Astrocyte of the spinal cord (primary cell): Measurements from ENCODE around the gene PCBP3.

Experiments
- DNase-seq: peaks from one replicate; pipeline ENCODE4 v3.0.0; 2011; ENCODE audit warnings: low read depth, low spot score
- H3K4me3 ChIP-seq: 2 replicates; pipeline ENCODE4 v1.5.1; 2011; ENCODE audit warnings: low read depth, mild to moderate bottlenecking, low read length, moderate library complexity
- CTCF ChIP-seq: IDR thresholded peaks from 2 replicates; pipeline ENCODE4 v1.5.1; 2012; ENCODE audit warnings: low read depth, mild to moderate bottlenecking, low read length, inconsistent platforms
- in situ Hi-C: cut with HindIII; loops from 2 replicates; pipeline ENCODE4 v1.10.0; 2017; ENCODE audit warnings: low sequenced_read_pairs

The PCBP3 gene

GRCh38 chr21:45870421-45870820 lies 226.9 kb downstream of the PCBP3 start:
- DNase-seq, result no peak
- in situ Hi-C loops, result no loop called here
- no peak overlapping the region for H3K4me3 ChIP-seq
- no peak for TF ChIP-seq CTCF

- no peak overlapping the region for H3K4me3 ChIP-seq
- no peak for TF ChIP-seq CTCF
- in situ Hi-C loops, result no loop called here
- no peak for DNase-seq
Observed at GRCh38 chr21:45870851-45871615, 227.5 kb downstream of the PCBP3 start.

- no peak for TF ChIP-seq CTCF
- no peak for DNase-seq
- in situ Hi-C loops, result no loop called here
- no peak overlapping the region for H3K4me3 ChIP-seq
Observed at GRCh38 chr21:45871616-45872236, 228.2 kb downstream of the PCBP3 start.

- in situ Hi-C loops, result no loop called here
- H3K4me3 ChIP-seq, result no peak overlapping the region
- DNase-seq, result no peak
- no peak for TF ChIP-seq CTCF
Observed at GRCh38 chr21:45872471-45872870, 228.9 kb downstream of the PCBP3 start.

- no peak for DNase-seq
- no peak overlapping the region for H3K4me3 ChIP-seq
- no peak for TF ChIP-seq CTCF
- in situ Hi-C loops, result no loop called here
Observed at GRCh38 chr21:45872902-45873301, 229.4 kb downstream of the PCBP3 start.

GRCh38 chr21:45873418-45873817 lies 229.9 kb downstream of the PCBP3 start:
- DNase-seq, result no peak
- in situ Hi-C loops, result no loop called here
- no peak overlapping the region for H3K4me3 ChIP-seq
- no peak for TF ChIP-seq CTCF
